GM21737 (cell line): ENCODE measurements around the gene PLEKHB1.

ENCODE experiments used
- ATAC-seq: cut with Tn5 transposase; IDR thresholded peaks from one replicate; pipeline ENCODE4 v1.9.1; 2021; ENCODE audit warnings: mild to moderate bottlenecking, moderate library complexity; ENCODE audit not compliant: unreplicated experiment

Gene PLEKHB1, protein sequence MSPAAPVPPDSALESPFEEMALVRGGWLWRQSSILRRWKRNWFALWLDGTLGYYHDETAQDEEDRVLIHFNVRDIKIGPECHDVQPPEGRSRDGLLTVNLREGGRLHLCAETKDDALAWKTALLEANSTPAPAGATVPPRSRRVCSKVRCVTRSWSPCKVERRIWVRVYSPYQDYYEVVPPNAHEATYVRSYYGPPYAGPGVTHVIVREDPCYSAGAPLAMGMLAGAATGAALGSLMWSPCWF

DNA sequence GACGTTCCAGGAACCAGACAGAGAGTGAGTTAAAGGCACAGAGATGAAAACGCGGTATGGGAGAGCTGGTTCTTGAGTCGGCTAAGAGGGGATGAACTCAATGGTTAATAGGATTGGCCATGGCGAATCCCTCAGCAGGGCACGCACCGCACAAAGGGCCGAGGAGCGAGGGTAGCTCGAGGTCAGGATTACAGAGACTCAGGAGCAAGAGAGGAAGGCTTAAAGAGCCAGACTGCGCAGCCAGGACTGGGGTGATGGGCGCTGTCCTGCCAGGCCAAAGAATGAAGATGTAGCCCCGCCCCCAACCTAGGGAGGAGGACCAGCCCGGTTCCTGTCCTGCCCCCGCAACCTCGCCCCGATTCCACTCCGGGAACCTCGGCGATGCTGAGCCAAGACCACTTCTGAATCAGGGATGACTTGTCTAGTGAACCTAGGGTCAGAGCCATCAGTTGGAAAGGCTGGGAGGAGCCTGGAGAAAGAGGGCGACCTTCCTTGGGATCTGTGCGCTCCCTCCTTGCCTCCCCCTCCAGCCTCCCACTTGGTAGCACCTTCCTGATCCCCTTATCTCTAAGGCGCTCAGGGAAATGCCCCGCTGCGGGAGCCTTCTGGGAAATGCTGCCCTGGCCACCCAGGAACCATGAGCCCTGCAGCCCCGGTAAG, at the start of gene PLEKHB1:
TSS of gene PLEKHB1 (plus strand) at position 610 of the 660 bp plus-strand sequence. CDS start at position 638, 28 bp downstream.
- no peak for ATAC-seq

DNA sequence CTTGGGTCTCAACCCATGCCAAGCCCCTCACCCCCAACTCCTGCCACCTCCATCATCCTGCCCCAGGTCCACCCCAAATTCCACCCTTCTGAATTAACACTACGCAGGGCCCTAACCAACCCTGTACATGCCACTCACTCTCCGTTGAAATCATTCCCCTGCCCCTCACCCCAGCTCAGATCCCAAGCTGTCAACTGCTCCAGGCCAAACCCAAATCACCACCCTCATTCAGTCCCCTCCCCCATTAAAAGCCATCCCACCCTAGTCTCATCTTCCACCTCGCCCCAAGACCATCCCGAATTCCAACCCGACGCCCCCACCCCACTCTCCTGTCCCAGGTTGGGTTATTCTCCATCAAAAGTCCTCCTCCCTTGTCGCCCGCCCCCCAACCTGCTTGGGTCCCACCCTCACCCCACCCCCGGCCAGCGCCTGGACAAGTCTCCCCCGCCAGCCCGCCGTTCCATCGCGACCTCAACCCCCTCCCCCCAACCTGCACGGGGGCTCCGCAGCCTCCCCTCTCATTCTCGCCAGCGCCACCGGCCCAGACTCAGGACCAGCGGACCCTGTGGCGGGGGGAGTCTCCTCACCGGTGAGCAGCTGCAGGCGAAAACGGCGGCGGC, 48.9 kb upstream of the PLEKHB1 start:
- no peak for ATAC-seq

DNA sequence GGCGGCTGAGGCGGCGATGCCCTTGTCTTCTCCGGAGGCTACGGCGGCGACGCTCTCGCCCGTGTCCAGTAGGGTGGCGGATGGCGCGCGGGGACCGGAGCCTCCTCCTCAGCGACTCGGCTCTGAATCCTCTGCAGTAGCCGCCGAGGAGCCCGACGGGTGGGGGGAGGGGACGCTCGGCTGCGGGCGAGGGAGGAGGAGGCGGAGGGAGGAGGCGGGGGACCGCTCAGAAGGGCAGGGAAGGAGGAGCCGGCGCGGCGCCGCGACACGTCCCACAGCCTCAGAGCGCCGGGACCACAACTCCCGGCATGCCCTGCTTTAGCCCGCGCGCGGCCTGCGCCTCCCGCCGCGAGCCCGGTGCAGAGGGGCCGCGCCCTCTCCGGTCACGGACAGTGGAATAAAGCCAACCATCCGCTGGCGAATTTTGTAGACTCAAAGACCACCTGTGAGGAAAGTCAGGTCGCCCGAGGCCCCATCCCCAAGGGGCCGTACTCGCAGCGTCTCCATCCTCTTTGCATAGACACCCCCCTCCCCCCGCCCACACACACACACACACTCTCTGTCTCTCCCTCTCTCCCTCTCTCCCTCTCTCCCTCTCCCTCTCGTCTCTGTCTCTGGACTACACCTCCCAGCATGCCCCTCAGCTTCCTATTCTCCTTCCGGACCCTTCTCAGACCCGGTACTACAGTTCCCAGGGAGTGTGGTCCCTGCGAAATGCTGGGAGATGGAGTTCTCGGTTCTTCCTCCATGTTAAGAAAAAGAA, 48.2 kb upstream of the PLEKHB1 start, which contains the start of gene FAM168A:
TSS of gene FAM168A (minus strand) at position 157 of the 763 bp plus-strand sequence. CDS start 129,638 bp downstream, outside the sequence.
- peak; percentile 96 for ATAC-seq

DNA sequence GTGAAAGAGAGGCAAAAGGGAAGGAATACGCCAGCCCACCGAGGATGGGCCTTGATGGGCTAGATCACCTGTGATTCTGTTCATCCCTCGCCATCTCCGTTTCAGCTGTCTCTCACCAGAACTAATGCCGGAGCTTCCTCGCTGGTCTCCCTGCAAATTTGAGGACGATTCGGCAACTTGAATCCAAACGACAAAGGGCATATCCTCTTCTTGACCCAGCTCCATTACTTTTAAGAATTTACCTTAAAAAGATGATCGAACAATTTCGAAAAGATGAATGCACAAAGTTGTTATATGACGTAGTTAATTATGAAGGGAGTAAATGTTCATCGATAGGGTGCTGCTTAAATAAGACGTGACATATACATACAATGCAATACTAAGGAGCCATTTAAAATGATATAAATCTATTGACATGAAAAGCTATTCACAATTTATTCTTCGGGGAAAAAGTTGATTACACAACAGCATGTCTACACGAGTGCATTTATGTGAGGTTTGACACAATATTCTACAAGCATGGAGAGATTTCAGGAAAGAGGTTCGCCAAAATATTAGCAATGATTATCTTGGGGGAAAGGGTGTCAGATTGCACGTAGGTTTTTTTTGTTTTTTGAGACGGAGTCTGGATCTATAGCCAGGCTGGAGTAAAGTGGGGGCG, 47.5 kb upstream of the PLEKHB1 start:
- no peak for ATAC-seq

DNA sequence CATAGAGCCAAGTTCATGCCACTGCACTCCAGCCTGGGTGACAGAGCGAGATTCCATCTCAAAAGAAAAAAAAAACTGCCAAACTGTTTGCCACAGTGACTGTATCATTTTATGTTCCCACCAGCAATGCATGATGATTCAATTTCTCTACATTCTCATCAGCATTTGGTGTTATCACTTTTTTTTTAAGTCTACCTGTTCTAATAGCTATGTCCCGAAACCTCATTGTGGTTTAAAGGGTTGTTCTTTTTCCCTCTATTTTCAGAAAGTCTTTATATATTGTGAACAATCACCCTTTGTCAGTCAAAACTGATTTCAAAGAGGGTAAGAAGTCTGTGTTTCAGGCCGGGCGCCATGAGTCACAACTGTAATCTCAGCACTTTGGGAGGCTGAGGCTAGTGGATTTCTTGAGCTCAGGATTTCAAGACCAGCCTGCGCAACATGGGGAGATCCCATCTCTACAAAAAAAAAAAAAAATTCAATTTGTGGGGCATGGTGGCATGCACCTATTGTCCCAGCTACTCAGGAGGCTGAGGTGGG, 33.7 kb upstream of the PLEKHB1 start:
- no peak for ATAC-seq

DNA sequence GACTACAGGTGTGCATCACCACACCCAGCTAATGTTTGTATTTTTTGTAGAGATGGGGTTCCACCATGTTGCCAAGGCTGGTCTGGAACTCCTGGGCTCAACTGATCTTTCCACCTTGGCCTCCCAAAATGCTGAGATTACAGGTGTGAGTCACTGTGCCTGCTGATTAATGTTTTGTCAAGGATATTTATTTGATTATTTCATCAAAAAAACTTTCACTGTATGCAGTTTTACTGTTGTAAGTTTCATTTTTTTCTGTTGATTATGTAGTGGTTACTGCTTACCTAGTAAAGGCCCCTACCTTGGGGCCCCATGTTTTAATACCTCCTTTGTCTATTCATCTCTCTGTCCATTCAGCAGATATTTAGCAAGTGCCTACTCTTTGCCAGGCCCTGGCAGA, 31.8 kb upstream of the PLEKHB1 start:
- ATAC-seq, result no peak

DNA sequence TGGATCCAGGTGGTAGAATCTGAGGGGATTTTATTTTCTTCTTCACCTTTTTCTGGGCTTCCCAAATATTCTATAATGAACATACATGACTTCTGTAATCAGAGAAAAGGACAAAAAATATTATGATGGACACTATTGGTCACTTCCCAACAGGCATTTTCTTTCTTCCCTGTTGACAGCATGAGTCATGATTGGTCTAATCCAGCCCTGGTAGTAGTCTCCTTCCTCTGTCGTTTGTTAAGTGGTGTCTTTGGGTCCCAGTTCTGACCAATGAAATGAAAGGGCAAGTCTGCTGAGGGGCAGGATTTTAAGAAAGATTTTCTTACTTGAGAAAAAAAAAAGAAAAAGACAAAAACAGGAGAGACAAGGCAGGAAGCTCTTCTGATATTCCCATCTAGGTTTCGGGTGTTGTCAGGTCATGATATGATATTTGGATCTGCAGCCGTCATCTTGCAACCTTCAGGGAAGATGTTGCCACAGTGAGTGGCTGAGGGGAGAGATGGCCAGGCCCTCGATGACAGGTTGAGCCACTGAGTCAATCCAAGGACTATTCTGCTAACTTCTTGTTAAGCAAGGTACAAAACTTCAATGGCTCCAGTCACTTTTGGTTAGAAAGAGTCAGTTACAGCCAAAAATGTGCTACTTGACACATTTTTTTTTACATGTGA, 23.3 kb upstream of the PLEKHB1 start:
- ATAC-seq, result no peak

DNA sequence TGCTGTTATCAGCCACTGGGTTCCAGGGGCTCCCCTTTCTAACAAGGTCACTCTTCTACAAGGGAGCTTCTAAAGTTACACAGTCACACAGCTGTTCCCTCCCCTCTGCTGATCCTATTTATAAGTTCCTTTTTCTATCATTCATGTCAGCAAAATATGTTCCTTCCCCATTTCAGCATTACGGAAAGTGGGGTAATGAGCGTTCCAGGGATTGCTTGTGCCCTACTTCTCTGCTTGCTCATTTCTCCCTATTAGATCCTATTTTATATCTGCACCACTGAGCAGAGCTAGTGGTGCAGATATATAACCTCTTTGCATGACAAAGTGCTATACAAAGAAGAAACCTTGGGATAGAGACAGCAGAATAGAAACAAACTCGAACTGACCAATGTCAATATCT, 22.7 kb upstream of the PLEKHB1 start:
- ATAC-seq, result no peak

DNA sequence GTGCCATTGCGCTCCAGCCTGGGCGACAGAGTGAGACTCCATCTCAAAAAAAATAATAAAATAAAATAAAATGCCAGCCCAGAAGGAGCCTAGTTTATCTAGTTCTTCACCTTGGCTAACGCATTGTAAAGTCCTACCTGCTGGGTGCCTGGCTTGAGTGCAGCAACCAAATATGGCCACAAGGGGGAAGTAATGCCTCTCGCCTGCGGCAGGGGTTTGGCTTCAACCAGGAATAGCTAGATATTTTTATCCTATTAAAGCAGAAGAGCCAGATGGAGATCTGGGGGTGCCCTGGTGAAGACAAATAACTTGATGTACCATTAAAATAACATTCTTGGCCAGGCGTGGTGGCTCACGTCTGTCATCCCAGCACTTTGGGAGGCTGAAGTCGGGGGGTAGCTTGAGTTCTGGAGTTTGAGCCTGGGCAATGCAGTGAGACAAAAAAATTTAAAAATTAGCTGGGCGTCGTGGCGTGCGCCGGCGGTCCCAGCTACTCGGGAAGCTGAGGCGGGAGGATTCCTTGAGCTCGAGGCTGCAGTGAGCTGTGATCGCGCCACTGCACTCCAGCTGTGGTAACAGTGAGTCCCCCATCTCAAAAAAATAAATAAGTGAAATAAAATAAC, 20.6 kb upstream of the PLEKHB1 start:
- no peak for ATAC-seq

DNA sequence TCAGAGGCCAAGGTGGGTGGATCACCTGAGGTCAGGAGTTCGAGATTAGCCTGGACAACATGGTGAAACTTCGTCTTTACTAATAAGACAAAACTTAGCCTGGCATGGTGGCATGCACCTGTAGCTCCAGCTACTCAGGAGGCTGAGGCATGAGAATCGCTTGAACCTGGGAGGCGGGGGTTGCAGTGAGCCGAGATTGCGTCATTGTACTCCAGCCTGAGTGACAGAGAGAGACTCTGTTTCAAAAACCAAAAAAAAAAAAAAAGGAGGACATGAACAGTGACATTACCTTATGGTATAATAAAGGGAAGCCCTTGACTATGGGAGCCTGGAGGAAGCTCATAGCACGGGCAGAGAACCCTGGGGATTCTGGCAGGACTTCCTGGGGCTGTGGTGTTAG, 16.5 kb upstream of the PLEKHB1 start:
- no peak for ATAC-seq

DNA sequence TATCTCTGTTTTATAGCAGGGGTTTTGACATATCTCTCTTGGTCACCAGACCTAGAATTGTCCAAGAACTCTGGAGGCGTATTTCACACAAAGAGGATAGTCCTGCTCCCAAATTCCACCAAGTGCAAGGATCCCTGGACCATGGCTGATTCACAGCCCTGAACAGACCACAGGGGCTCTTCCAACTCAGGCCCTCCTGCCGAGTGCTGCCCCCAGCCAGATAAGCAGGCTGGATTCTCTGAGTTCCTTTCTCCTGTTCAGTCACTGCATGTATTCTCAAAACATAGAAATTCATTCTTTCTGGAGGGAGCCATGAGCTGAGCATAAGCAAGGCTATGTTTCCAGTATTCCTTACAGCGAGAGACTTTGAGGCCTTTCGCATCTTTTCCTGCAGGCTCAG, 13.4 kb upstream of the PLEKHB1 start:
- no peak for ATAC-seq

DNA sequence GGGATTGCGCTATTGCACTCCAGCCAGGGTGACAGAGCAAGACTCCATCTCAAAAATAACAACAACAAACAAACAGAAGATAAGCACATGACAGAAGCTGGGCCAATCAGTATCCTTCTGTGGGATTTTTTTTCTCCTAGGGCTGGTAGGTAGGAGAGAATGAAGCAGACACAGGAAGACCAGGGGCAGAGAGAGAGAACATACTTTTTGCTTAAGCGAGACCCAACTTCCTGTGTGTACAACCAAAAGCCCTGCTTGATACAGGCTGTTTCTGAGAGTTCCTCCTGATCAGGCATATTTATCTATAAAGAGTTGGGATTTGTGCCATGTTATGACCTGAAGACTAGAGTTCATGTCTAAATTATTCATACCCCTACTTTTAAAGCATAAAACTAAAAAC, 12.4 kb upstream of the PLEKHB1 start:
- ATAC-seq, result no peak

DNA sequence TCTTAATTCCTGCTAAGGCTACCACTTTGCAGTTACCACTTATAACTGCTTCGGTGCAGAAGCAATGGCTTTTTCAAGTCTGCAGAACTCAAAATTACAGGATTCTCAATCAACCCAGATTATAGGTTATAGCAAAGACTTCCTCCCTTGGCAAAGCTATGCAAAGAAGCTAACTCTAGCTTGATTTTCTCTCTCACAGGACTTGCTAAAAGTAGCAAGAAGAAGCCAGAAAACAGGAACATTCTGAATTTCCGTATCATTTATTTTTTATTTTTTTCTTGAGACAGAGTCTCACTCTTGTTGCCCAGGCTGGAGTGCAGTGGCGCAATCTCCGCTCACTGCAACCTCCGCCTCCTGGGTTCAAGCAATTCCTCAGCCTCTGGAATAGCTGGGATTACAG, 10.7 kb upstream of the PLEKHB1 start:
- ATAC-seq, result no peak

DNA sequence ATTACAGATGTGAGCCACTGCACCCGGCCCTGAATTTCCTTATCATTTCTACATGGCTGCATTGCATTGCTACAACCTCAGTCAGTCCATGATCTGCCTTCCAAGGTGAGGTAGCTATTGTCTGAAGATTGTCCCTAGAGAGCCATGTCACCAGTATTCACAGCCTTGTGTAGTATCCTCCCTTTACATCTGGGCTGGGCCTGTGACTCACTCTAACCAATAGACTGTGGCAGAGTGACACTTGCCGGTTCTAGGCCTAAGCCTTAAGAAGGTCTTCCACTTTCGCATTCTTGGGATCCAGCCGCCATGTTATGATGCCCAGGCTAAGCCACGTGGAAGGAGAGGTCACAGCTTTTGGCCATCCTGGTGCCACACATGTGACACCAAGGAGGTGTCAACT, 10.1 kb upstream of the PLEKHB1 start:
- no peak for ATAC-seq

DNA sequence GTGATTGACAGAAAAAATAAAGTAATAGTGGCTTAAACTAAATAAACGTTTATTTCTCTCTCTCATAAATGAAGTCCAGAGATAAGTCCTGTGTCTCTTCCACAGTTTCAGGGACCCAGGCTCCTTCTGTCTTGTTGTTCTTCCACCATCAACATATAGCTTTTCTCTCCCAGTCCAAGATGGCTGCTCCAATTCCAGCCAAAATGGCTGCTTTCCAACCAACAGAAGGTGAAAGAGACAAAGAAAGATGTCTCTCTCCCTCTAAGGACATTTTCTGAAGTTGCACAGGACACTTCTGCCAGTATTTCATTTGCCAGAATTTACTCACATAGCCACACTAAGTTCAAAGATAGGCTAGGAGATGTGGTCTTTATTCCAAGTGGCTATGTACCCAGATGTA, 9.4 kb upstream of the PLEKHB1 start:
- no peak for ATAC-seq

DNA sequence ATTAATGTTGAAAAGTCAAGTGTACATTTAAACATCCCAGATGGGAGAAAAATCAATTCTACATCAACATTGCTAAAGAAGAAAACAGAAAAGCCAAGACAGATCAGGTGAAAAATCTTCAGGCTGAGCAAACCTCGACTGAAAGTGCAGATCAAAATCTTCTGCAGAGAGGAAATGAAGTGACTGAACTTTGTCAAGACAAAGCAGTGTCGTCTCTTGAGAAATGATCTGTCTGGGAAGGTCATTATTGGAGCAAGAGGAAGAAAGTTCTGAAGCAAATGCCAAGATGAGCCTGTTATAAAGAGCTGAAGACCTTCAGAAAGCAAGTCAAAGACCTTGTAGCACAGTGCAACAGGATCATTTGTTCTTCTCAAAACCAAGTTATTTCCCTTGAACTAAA, 5.8 kb upstream of the PLEKHB1 start:
- no peak for ATAC-seq

DNA sequence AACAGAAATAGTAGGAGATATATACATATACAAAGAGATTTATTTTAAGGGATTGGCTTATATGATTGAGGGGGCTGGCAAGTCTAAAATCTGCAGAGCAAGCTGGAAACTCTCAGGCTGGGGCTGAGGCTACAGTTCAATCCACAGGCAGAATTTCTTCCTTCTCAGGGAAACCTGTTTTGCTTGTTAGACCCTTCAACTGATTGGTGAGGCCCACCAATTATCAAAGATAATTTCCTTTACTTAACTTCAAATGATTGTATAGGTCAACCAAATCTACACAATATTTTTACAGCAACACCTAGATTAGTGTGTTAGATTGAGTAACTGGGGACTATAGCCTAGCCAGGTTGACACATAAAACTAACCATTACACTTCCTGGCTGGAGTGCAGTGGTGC, 4.7 kb upstream of the PLEKHB1 start:
- ATAC-seq, result no peak

DNA sequence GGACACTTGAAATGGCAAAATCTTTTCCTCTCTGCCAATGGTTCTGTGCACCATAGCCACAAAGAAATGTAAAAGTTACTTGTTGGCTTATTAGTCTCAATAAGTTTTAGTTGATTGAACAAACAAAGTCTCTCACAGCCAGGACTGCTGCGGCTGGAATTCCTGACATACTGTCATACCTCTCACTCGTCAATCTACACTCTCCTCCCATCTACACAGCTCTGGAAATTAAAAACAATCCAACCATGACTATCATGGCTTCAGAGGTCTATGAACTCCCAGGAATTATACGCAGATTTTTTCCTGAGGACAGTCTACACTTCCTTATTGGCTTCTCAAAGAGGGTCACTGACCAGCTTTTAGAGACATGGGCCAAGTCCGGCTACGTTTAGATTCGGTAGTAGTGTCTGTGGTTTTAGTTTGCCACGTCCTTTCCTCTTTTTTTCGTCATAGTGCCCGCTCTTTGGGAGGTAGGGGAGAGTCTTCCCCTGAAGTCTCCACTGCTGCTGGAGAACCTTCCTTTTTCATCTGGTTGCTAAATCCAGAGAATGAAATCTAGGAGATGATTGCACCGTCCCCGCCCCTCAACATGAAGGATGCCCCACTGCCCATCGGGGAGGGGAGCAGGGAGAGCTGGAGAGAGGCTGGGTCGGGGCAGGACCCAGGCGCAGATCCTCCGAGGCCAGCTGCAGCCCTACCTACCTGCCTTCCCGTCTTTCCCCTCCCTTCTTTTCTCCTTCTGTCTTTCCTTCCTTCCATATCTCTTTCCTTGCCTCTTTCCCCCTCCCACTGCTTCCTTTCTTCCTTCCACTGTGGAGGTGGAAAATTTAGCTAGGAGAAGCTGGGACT, 1.0 kb upstream of the PLEKHB1 start:
- ATAC-seq, result no peak
